ENCODE data around the gene PPP4R4.

The PPP4R4 gene

GRCh38 chr14:94173885-94174603 lies at the start of gene PPP4R4:
Gene PPP4R4 (plus strand): TSS chr14:94174322. CDS start chr14:94174466, 144 bp downstream.
- Histone ChIP-seq H3K4me3 (ENCODE audit: insufficient read length, low read depth) (peak within 1 kb of the TSS; percentile 68), H3K9ac (ENCODE audit: insufficient read length, low read depth) (peak within 1 kb of the TSS; percentile 72), H3K36me3 (ENCODE audit: insufficient read depth, insufficient read length, low read length) (no peaks in the 10 kb centered on the region), H3K4me1 (ENCODE audit: insufficient read depth, insufficient read length) (no peaks in the 10 kb centered on the region), H3K27me3 (ENCODE audit: insufficient read depth, insufficient read length) (peaks cover 21% of the 10 kb centered on the region), H3K9me3 (ENCODE audit: insufficient read depth, low read length) (peaks cover under 1% of the 10 kb centered on the region; the same call in 1 of the 2 replicates)
- DNase-seq (ENCODE audit: low read depth, low spot score) = peak; percentile 83
- TF ChIP-seq ZNF274 (IDR thresholded peaks at IDR 0.05; ENCODE audit: low read depth, low read length) (no peak), YY1 (IDR thresholded peaks at IDR 0.05; ENCODE audit: insufficient read depth, insufficient read length) (no peak), SUZ12 (IDR thresholded peaks at IDR 0.05; ENCODE audit: extremely low read depth, insufficient read depth, insufficient read length) (no peak)

- Histone ChIP-seq H3K4me3 (ENCODE audit: insufficient read length, low read depth) (no peak overlapping the region), H3K4me1 (ENCODE audit: insufficient read depth, insufficient read length) (peaks cover 2% of the 10 kb centered on the region), H3K9me3 (ENCODE audit: insufficient read depth, low read length) (peaks cover 3% of the 10 kb centered on the region; the same call in 1 of the 2 replicates), H3K36me3 (ENCODE audit: insufficient read depth, insufficient read length, low read length) (peaks cover 11% of the 10 kb centered on the region), H3K9ac (ENCODE audit: insufficient read length, low read depth) (no peak overlapping the region), H3K27me3 (ENCODE audit: insufficient read depth, insufficient read length) (no peaks in the 10 kb centered on the region)
- no peak for DNase-seq (ENCODE audit: low read depth, low spot score)
- TF ChIP-seq YY1 (IDR thresholded peaks at IDR 0.05; ENCODE audit: insufficient read depth, insufficient read length) (no peak), ZNF274 (IDR thresholded peaks at IDR 0.05; ENCODE audit: low read depth, low read length) (no peak), SUZ12 (IDR thresholded peaks at IDR 0.05; ENCODE audit: extremely low read depth, insufficient read depth, insufficient read length) (no peak)
Measured at GRCh38 chr14:94124582-94125377, 49.3 kb upstream of the PPP4R4 start.

- Histone ChIP-seq H3K4me3 (ENCODE audit: insufficient read length, low read depth) (no peak overlapping the region), H3K4me1 (ENCODE audit: insufficient read depth, insufficient read length) (peaks cover 2% of the 10 kb centered on the region), H3K36me3 (ENCODE audit: insufficient read depth, insufficient read length, low read length) (peaks cover 11% of the 10 kb centered on the region), H3K9ac (ENCODE audit: insufficient read length, low read depth) (no peak overlapping the region), H3K9me3 (ENCODE audit: insufficient read depth, low read length) (no peaks in the 10 kb centered on the region), H3K27me3 (ENCODE audit: insufficient read depth, insufficient read length) (no peaks in the 10 kb centered on the region)
- no peak for DNase-seq (ENCODE audit: low read depth, low spot score)
- TF ChIP-seq ZNF274 (IDR thresholded peaks at IDR 0.05; ENCODE audit: low read depth, low read length) (no peak), YY1 (IDR thresholded peaks at IDR 0.05; ENCODE audit: insufficient read depth, insufficient read length) (no peak), SUZ12 (IDR thresholded peaks at IDR 0.05; ENCODE audit: extremely low read depth, insufficient read depth, insufficient read length) (no peak)
Measured at GRCh38 chr14:94125659-94126418, 48.3 kb upstream of the PPP4R4 start.

GRCh38 chr14:94126419-94126677 lies 47.8 kb upstream of the PPP4R4 start:
- Histone ChIP-seq H3K4me1 (ENCODE audit: insufficient read depth, insufficient read length) (peaks cover 2% of the 10 kb centered on the region), H3K9ac (ENCODE audit: insufficient read length, low read depth) (no peak overlapping the region), H3K36me3 (ENCODE audit: insufficient read depth, insufficient read length, low read length) (peaks cover 11% of the 10 kb centered on the region), H3K9me3 (ENCODE audit: insufficient read depth, low read length) (no peaks in the 10 kb centered on the region), H3K4me3 (ENCODE audit: insufficient read length, low read depth) (no peak overlapping the region), H3K27me3 (ENCODE audit: insufficient read depth, insufficient read length) (no peaks in the 10 kb centered on the region)
- DNase-seq (ENCODE audit: low read depth, low spot score) = no peak
- TF ChIP-seq YY1 (IDR thresholded peaks at IDR 0.05; ENCODE audit: insufficient read depth, insufficient read length) (no peak), SUZ12 (IDR thresholded peaks at IDR 0.05; ENCODE audit: extremely low read depth, insufficient read depth, insufficient read length) (no peak), ZNF274 (IDR thresholded peaks at IDR 0.05; ENCODE audit: low read depth, low read length) (no peak)

GRCh38 chr14:94126800-94127199 lies 47.3 kb upstream of the PPP4R4 start:
- DNase-seq (ENCODE audit: low read depth, low spot score) = no peak
- no peaks in the 10 kb centered on the region for H3K27me3 ChIP-seq (ENCODE audit: insufficient read depth, insufficient read length)
- H3K9ac ChIP-seq (ENCODE audit: insufficient read length, low read depth) = no peak overlapping the region
- no peaks in the 10 kb centered on the region for H3K9me3 ChIP-seq (ENCODE audit: insufficient read depth, low read length)
- no peak for TF ChIP-seq SUZ12 (IDR thresholded peaks at IDR 0.05; ENCODE audit: extremely low read depth, insufficient read depth, insufficient read length)
- no peak for TF ChIP-seq ZNF274 (IDR thresholded peaks at IDR 0.05; ENCODE audit: low read depth, low read length)
- no peak for TF ChIP-seq YY1 (IDR thresholded peaks at IDR 0.05; ENCODE audit: insufficient read depth, insufficient read length)
- H3K4me1 ChIP-seq (ENCODE audit: insufficient read depth, insufficient read length) = peaks cover 2% of the 10 kb centered on the region
- peaks cover 11% of the 10 kb centered on the region for H3K36me3 ChIP-seq (ENCODE audit: insufficient read depth, insufficient read length, low read length)
- no peak overlapping the region for H3K4me3 ChIP-seq (ENCODE audit: insufficient read length, low read depth)

GRCh38 chr14:94127330-94127729 lies 46.8 kb upstream of the PPP4R4 start:
- TF ChIP-seq ZNF274 (IDR thresholded peaks at IDR 0.05; ENCODE audit: low read depth, low read length) = no peak
- TF ChIP-seq SUZ12 (IDR thresholded peaks at IDR 0.05; ENCODE audit: extremely low read depth, insufficient read depth, insufficient read length) = no peak
- TF ChIP-seq YY1 (IDR thresholded peaks at IDR 0.05; ENCODE audit: insufficient read depth, insufficient read length) = no peak
- H3K9me3 ChIP-seq (ENCODE audit: insufficient read depth, low read length) = no peaks in the 10 kb centered on the region
- H3K9ac ChIP-seq (ENCODE audit: insufficient read length, low read depth) = no peak overlapping the region
- DNase-seq (ENCODE audit: low read depth, low spot score) = no peak
- no peak overlapping the region for H3K4me3 ChIP-seq (ENCODE audit: insufficient read length, low read depth)
- H3K4me1 ChIP-seq (ENCODE audit: insufficient read depth, insufficient read length) = peaks cover 2% of the 10 kb centered on the region
- peaks cover 11% of the 10 kb centered on the region for H3K36me3 ChIP-seq (ENCODE audit: insufficient read depth, insufficient read length, low read length)
- no peaks in the 10 kb centered on the region for H3K27me3 ChIP-seq (ENCODE audit: insufficient read depth, insufficient read length)
